T follicular helper cell (primary cell): ENCODE measurements around the gene STAB2.

Experiments used
- DNase-seq: peaks from one replicate; pipeline ENCODE4 v3.0.0-alpha.2; 2020; ENCODE audit warnings: low read depth

Gene STAB2

DNA sequence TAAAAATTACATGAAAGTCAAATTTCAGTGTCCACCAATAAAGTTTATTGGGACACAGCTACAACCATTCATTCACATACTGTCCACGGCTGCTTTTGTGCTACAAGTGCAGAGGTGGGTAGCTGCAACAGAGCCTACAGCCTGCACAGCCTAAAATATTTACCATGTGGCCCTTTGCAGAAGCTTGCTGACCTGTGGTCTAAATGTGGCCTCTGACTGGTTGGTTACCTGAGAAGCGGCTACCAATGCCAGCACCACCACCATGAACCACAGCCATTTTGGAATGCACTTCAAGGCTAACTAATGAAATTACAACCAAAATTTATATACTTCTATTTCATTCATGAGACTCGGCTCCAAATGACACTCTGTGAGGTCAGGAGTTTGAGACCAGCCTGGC, 195.3 kb downstream of the STAB2 start:
- DNase-seq: no peak

DNA sequence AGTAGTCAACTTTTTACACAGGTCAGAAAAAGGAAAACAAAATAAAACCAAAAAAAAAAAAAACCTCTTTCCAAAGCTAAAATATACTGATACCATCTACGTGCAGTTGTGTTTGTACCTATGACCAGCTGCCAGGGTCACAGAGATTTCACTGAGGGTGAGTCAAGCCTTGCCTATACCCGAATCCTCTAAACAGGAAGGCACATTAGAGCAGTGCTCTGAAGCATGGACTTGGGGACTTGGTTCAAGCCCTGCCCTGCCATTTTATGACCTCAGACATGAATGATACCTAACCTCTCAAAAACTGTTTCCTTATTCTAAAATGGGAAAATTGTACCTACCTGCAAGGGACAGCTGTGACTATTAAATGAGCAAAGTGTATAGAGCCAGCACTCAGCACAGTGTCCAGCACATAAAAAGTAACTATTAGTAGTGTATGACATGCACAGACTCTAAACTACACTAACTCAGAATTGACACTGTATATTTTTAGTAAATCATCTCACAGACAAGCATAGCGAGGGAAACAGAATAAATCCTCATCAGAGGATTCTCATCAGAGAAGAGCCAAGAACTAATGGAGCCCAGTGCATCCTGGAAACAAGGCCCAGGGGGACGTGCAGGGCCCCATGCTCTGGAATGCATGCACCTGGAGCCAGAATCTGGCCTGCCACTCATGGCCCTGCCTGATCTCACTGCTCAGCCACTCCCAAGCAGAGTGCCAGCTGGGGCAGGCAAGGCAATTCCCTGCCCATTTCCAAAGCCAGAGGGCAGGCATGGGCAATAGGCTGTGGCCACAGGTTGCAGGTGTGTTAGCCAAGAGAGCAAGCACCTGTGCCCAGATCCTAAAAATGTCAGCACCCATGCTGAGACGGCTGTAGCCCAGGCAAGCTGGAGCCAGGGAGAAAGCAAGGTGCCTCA, 196.9 kb downstream of the STAB2 start:
- DNase-seq: no peak

DNA sequence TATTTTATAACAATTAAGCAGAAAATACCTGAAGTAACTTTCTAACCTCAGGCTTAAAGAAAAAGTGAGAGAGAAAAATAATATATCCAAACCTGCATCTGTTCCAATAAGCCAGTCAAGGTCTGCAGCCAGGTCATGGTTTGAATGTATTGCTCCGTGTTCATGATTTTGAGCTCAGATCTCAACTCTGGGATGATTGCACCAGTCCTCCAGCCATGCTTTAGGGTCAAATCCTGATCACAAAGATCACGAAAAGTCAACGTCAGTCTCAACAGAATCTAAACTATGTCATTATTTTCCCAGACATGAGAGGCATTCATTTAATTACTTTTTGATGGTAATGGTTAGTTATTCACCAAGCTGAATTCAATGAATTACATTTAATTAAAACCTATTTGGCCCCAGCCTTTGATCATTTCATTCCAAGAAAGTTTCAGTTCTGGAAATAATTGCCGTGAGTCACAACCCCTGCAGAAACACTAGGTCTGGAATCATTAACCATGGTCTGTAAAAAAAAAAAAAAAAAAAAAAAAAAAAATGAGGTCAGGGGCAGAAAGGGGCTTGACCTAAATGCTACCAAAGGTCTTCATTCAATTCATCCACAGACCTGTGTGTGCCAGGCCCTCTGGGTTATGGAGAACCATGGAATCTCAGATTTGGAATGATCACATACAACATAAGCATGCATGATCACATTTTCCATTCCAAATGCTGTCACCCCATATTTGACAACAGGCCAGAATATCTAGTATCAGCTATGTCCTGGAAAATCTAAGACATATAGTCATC, 198.4 kb downstream of the STAB2 start:
- no peak for DNase-seq

DNA sequence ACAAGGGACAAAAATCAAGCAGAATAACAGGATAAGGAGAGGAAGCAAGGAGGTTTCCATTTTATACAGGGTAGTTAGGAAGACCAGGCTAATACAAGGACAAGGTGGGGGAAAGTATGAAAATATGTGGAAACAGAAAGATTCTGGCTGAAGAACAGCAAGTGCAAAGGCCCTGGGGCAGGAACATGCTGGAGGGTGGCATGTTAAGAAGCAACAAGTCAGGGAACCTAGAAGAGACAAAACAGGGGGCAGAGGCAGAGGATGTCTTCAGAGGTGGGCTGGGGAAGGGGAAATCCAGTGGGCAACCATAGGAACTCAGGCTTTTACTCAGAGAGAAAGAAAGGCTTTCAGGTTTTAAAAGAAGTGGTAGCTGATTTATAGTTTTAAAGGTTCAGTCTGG, 199.1 kb downstream of the STAB2 start:
- DNase-seq: no peak

DNA sequence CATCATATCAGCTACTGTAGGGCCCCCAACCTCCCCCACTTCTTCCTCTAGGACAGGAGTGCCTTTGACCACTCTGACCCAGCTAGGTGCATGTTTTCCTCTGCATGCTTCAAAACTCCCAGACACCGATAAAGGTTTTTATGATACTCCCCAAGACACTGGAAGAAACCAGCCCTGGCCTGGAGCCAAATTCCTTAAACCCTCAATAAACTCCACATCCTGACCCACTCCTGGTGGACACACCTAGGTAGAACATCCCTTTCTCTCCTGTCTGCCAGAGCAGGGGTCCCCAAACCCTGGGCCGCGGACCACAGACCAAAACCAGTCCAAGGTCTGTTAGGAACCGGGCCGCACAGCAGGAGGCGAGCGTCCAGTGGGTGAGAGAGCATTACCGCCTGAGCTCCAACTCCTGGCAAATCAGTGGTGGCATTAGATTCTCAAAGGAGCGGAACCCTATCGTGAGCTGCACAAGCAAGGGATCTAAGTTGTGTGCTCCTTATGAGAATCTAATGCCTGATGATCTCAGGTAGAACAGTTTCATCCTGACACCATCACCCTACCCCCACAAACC, 204.4 kb downstream of the STAB2 start:
- no peak for DNase-seq

DNA sequence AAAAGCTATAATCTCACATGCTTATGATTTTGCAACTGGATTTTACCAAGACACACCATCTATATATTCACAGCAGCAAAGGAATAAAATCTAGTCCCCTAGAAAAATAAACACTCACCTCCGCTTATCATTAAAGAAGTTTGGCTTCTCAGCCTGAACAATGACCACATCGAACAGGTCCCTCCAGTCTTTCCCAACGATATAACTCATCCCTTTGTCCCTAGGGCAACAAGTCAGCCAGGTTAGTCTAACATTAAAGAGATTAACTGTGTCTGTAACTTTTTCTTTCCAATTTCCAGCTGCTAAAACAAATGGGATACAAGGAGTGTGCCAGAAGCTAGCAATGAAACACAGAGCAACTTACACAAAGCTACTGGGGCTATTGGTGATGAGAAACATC, 206.0 kb downstream of the STAB2 start:
- DNase-seq: no peak

DNA sequence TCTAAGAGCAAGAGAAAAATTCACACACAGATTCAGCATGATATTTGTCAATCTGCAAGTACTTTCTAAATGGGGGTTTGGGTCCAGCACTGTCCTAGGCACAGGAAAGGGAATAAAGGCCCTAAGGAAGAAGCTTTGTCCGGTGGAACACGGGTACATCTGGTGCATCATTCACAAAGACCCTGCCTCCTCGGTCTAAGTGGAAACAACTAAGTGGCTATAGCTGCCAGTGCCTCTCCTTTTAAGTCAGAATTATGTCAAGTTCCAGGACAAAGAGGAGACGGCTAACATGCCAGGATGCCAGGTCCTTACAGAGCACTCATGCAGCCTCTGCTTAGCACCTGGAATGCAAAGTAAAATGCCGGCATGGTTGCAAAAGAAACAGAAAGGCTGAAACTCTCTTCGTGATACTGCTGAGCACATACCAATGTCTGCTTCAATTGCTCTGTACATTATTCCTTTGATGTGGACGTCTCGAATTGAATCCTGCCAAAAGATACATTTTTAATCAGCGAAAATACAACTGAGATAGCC, 206.5 kb downstream of the STAB2 start:
- DNase-seq: no peak

DNA sequence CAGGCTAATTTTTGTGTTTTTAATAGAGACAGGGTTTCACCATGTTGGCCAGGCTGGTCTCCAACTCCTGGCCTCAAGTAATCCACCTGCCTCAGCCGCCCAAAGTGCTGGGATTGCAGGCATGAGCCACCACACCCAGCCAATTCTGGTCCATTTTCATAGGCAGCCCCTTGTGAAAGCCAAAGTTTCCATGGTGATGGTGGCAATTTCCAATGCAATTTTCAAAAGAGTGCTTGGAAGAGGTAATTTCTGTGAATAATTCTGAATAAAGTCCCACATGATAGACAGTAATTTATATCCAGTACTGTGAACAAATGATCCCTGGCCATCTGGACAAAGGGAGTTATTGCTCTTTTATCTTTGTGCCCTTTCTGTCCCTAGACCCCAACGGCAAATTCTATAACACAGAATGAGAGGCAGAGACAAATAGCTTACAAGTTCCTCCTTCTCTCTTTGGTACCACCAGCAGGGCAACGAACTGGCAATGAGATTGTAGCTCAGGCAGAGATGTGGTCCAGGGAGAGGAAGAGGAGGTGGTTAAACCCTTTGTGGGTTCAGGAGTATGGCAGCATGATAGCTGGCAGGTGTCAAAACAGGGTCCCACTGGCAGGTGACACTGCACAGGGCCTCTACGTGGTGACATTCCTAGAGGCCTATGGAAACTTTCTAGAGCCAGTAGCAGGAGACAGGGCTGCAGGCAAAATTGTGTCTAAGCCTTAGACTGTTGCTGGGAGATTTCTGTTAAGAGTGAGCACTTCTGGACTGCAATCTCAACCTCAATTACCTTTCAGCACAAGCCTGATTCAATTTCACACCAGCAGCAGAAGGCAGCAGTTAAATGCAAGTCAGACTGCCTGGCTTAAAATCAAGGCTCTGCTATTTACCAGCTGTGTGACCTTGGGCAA, 207.5 kb downstream of the STAB2 start:
- DNase-seq: no peak

DNA sequence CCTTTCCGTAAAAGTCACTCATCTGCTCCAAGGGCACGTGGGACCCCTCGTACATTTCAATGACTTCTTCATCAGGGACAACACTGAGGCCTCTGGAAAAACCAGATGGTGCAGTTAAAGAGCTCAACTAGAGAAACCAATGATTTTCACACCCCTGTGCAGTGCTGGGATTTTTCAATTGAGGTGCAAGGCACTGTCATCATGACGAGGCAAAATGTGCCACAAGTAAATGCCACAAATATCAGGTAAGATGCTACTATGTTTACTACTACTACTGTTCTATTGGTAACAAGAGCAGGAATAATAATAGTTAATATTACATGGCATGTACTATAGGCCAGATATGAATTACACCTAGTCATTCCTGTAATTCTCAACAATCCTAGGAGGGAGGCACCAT, 211.5 kb downstream of the STAB2 start:
- DNase-seq: no peak

DNA sequence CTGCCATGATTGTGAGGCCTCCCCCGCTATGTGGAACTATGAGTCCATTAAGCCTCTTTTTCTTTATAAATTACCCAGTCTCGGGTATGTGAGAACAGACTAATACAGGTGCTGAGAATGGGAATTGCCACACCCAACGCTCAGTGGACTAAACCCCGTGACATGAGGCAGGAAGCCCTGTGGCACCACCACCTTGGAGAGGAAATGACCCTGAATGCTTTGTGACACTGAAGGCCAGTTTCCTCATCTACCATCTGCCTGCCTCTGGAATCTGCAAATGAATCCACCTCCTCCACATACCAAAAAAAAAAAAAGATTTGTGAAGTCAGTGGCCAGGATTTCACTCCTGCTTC, 212.4 kb downstream of the STAB2 start:
- DNase-seq: no peak

DNA sequence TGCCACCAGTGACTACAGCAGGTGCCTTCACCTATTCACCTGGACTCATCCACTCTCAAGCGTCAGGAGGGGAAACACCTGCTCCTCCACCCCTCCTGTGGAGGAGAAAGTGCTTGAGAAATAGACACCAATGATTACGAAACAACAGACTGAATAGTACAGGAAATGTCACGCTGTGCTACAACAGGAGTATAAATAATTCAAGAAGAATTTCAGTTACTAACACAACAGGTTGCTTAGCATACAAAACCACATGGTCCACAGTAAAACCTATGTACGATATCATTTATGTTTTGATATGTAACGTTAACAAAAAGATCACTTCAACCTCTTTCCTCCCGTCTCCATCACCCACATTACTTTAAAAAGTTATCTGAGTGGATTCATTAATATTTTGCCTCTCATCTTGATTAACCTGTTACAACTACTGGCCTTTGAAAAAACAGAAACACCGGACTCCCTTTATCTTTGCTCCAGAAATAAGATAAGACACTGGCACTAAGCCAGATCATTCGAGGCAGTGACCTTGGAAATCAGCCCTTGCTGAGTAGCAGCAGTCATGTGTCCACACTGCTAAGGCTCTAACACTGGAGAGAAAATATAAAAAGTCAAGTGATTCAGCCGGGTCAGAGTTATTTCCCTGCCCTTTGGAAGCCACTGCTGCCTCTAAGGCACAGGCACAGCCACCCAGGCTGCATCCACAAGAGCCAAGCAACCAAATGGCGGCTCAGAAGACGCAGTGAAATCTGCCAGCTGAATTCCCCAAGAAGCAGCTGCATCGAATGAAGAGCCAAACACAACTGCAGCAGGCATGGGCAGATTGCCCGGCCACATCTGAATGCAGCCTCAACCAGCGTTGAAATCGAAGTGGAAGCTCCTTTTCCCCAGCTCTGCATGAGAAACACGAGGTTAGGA, 213.0 kb downstream of the STAB2 start:
- no peak for DNase-seq

DNA sequence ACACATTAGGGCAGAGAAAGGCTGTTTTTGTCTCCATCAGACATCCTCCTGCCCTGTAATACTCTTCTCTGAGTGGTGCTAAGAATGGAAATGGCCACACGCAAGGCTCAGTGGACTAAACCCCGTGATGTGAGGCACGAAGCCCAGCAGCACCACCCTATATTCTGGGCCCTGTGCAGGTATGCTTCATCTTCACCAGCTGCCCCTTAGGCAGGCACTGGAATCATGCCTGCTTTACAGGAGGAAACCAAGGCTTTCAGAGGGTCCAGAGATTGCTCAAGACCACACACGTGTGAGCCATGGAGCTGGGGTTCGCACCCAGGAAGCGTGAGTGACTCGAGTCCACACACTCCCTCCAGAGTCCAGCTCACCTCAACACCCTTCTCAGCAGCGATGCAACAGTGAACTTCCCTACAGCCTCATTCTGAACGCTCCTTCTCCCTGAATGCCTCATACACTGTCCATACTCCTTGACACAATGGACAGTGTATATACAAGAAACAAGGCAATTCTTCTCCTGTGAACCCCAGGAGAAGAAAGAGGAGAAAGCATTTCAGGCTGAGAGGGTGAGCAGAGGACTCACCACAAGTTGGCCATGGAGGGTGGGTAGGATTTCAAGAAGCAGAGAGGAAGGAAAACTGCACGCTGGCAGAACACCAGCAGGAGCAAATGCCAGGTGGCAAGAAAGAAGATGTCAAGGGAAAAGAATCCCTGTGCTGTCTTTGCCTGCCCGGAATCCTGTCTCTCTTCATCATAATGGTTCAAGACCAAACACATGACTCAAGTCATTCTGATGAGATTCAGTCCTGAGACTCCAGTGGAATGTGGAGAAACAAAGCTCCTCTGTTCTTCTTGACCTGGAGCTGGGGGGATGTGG, 214.9 kb downstream of the STAB2 start:
- no peak for DNase-seq

DNA sequence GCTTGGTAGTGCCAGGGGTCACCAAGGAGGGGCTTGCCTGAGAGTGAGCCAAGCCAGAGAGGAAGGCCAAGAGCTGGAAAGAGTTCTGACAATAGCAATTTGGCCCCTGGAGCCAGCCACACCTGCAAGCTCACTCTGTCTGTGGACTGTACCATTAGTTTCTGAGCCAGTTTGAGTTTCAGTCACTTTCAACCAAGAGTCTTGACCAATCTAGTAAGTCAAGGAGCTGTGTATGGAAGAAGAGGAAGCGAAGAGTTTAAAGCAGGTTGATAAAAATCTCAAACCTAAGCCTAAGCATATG, 215.5 kb downstream of the STAB2 start:
- DNase-seq: no peak

DNA sequence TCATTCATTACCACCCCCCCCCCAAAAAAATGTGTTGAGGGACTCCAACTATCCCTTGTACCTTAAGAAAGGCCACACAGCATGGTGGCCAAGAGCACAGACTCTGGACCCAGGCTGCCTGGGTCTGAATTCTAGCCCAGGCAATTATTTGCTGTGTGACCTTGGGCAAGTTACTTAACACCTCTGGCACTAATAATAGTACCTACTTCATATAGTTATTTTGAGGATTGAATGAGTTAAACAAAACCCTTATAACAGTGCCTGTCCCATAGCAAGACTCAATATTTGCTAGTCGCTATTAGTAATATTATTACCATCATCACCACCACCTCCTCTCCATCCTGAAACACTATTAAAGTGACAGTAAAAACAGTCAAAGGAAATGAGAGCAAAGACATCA, 216.8 kb downstream of the STAB2 start:
- no peak for DNase-seq

DNA sequence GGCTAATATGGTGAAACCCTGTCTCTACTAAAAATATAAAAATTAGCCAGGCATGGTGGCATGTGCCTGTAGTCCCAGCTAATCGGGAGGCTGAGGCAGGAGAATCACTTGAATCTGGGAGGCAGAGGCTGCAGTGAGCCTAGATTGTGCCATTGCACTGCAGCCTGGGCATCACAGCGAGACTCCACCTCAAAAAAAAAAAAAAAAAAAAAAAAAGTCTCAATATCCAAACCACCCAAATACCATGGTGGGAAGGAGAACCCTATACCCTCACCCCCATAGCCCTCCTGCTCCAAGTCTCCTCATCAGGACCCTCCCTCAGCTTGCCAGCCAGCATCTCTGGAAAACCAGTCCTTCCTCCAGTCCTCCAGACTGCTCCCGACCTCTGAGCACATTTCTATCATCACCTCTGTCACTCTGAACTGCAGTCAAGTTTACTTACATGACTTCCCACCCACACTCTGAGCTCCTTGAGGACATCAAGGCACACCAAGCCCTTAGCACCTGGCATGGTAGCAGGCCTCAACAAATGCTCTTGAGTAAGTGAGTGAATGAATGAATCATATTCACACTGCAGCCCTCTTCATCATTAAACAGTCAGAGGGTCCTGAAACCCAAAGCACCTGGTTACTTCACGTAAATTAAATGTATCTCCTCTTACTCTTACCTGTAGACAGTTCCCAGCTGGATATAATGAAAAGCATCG, 218.7 kb downstream of the STAB2 start:
- DNase-seq: no peak

DNA sequence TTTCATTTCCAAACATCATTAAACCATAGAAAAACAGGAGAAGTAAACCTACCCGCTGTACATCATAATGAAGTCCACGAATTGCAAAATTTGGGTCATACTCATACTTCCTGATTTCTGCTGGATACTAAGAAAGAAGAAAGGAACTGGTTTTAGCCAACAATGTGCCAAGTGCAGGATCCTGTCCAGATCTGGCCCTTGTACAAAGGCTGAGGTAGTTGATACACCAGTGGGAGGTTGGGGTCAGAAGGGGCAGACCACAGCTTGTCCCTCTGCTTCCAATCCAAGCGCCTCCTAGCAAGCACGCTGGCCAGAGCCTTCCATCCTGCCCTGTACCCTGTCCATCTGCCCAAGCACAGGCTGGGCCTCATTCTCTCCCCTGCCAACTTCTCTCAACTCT, 219.7 kb downstream of the STAB2 start:
- no peak for DNase-seq

DNA sequence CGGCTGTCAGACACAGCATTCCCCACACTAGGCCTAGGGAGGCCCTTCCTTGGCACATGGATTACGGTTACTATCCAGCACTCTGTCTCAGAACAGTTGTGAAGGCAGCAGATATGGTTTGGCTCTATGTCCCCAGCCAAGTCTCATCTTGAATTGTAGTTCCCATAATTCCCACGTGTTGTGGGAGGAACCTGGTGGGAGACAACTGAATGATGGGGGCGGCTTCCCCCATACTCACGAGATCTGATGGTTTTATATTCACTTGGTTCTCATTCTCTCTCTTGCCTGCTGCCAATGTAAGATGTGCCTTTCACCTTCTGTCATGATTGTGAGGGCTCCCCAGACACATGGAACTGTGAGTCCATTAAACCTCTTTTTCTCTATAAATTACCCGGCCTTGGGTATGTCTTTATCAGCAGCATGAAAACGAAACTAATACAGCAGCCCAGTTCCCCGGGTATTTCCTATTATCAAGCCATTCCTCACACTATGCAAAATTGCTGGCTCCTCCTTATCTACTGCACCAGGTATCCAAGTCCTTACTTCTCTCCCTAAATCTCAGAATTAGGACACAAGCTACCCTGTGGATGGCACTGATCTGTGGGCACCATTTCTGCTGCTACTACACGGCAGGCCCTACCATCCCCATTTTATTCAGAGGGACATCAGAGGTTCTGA, 220.6 kb downstream of the STAB2 start:
- no peak for DNase-seq

DNA sequence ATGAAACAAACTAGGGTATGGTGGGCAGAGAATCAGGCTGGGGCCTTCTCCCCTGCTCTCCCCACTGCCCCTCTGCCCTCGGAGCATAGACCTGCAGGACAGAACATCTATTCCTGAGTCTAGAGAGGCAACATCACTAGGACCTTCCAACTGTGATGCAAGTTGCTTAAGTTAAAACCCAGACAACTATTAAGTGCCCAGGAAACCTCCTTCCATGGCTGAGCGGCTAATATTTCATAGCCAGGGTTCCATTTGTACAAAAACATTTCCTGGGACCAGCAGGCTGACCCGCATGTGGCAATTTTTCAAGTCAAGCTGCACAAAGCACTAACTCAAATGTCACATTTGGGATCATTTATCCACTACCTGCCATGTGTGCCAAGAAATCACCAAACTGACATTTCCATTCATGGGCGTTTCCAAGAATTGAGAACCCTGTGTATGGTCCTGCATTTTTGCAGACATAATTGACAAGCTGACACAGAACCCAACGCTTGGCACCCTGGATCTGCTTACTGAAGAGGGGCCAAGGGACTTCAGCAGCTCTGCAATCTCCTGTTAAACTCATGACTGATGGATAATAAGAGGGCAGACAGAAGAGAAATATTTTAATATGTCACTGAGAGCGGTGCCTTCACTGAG, 221.3 kb downstream of the STAB2 start:
- DNase-seq: no peak
